Stomach (tissue), 4 donors: ENCODE measurements around the gene BIN1.

Source experiments
- CTCF ChIP-seq, 7 experiments: fragments of 450-650 bp in 4 of 7; fragments of 200-600 bp in 3 of 7; sonication (generic) in 3 of 7; IDR thresholded peaks; one replicate each; pipeline ENCODE4 v1.5.1; 2016 to 2019; ENCODE audit warnings: antibody characterized with exemption in 7 of 7, control low read depth in 2 of 7, mild to moderate bottlenecking in 1 of 7
- EP300 ChIP-seq: sonication (generic); formaldehyde crosslinking; IDR thresholded peaks from one replicate; pipeline ENCODE4 v1.6.1; 2017; ENCODE audit warnings: antibody characterized with exemption
- POLR2A ChIP-seq, 4 donors: fragments of 450-650 bp; IDR thresholded peaks; one replicate each; pipeline ENCODE4 v1.6.1; 2016; ENCODE audit warnings: antibody characterized with exemption in 4 of 4, control low read depth in 2 of 4, mild to moderate bottlenecking in 1 of 4, moderate library complexity in 1 of 4
- POLR2AphosphoS5 ChIP-seq, 3 donors: sonication (generic); formaldehyde crosslinking; IDR thresholded peaks; one replicate each; pipeline ENCODE4 v1.6.1; 2016; ENCODE audit warnings: antibody characterized with exemption in 3 of 3

GRCh38 chr2:127067620-127068350, 39.2 kb downstream of the BIN1 start:
- TF ChIP-seq CTCF (IDR thresholded peaks at IDR 0.05) (peak in 6 of 7 experiments; percentile 74 to 98 (median 90)), POLR2A (IDR thresholded peaks at IDR 0.05) (no peak), EP300 (no peak), POLR2AphosphoS5 (IDR thresholded peaks at IDR 0.05) (peak; percentile 43 to 88 (median 49))
